Measurements from ENCODE around the gene DAAM1.

Gene DAAM1

DNA sequence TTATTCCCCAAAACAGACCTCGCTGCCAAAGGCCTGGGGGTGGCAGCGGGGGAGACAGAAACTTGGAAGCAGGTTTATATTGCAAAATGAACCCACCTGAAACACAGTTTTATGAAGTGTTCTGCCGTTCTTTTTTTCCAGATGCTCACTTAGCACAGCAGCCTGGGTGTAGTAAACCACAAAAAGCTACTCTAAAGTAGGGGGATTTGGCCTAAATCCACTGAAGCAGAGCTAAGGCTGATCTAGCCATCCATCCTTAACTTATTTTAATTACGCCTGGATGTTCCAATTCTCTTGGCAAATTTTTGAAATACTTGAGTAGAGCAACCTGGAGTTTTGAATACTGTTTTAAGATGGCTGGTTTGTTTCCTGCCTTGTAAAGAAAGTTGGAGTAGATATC is 155.5 kb downstream of the DAAM1 start:
- TF ChIP-seq, protein P1, sequence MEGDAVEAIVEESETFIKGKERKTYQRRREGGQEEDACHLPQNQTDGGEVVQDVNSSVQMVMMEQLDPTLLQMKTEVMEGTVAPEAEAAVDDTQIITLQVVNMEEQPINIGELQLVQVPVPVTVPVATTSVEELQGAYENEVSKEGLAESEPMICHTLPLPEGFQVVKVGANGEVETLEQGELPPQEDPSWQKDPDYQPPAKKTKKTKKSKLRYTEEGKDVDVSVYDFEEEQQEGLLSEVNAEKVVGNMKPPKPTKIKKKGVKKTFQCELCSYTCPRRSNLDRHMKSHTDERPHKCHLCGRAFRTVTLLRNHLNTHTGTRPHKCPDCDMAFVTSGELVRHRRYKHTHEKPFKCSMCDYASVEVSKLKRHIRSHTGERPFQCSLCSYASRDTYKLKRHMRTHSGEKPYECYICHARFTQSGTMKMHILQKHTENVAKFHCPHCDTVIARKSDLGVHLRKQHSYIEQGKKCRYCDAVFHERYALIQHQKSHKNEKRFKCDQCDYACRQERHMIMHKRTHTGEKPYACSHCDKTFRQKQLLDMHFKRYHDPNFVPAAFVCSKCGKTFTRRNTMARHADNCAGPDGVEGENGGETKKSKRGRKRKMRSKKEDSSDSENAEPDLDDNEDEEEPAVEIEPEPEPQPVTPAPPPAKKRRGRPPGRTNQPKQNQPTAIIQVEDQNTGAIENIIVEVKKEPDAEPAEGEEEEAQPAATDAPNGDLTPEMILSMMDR (IDR thresholded peaks at IDR 0.05; ENCODE audit: low read depth, low read length), result no peak
- H3K4me3 ChIP-seq (ENCODE audit: low read depth, low read length), result no peak overlapping the region
- in situ Hi-C loops (cut with HindIII; ENCODE audit: low sequenced_read_pairs), result no loop called here
- no peak for DNase-seq (ENCODE audit: low read depth, low spot score)

DNA sequence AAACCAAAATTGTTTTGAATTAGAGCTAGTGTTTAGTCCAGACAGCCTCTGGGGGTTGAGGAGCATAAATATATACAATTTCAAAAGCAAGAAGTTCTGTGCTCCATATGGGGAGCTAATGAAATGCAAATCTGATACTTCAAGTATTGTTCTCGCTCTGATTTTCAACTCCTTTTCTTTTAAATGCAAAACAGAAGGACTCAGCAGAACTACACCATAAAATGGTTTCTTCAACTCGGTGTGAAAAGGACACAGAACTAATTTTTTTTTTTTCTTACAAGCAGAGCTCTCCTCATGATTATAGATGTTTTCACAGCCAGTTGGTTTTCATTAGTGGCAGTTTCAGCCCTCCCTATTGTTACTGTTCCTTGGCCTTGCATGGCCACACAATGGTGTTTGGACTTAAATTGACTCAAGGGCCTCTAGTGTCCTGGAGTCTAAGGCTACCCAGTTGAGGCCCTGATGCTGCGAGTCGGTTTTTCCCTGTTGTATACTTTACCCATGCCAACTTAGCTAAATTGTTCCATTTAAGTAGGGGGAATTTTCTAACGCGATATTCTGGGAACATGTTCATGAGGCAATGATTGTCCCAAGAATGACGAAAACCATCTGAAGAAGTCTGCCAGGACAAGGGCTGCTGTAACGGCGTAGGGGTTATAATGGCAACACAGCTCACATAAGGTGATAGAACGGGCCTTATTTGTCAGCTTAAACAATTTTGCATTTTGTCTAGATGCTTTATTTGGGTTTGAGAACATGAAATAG is 156.4 kb downstream of the DAAM1 start:
- TF ChIP-seq, protein P1 (IDR thresholded peaks at IDR 0.05; ENCODE audit: low read depth, low read length), result no peak
- DNase-seq (ENCODE audit: low read depth, low spot score), result no peak
- H3K4me3 ChIP-seq (ENCODE audit: low read depth, low read length), result no peak overlapping the region
- in situ Hi-C loops (cut with HindIII; ENCODE audit: low sequenced_read_pairs), result no loop called here

DNA sequence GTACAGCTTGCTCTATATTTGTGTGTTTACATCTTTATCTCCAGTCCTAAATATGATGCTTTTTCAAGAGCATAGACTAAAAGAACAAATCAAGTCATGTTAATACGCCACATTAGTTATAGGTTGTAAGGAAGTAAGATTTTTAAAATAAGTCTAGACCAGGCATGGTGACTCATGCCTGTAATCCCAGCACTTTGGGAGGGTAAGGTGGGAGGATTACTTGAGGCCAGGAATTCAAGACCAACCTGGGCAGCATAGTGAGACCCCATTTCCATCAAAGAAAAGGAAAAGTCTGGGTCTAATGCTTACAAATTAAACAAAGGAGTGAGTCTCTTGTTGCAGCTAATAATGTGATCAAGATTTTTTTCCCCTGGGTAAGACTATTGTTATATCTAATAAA is 157.9 kb downstream of the DAAM1 start:
- no peak for DNase-seq (ENCODE audit: low read depth, low spot score)
- in situ Hi-C loops (cut with HindIII; ENCODE audit: low sequenced_read_pairs), result no loop called here
- H3K4me3 ChIP-seq (ENCODE audit: low read depth, low read length), result no peak overlapping the region
- TF ChIP-seq, protein P1 (IDR thresholded peaks at IDR 0.05; ENCODE audit: low read depth, low read length), result no peak

DNA sequence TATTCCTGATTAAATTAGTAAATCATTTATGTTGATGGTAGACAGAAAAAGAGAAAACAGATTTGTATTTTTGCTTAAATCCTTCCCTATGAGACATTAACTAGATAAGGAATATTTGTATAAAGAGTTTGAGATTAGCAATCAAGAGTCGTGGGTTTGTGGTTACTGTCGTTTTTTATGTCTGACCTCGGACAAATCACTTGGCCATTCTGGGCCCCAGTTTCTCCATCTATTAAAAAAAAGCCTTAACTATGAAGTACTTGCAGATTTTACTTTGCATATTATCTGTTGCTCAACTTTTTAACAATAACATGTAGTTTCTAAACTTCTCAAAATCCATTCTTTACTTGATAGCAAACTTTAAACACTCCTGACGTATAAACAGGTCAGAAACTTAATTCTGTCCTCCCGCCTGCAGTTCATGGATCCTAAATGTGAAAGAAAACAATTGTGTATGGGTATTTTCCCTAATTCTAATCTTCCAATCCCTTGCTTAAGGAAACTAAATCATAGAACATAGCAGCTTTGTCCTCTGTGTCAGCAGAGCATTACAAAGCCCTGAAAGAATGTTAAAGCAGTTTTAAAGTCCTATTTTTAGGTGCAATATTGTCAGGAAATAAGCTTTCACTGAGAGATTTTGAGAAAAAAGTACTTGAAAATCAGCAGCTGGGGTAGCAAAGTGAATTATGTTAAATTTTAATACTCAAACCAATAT is 158.5 kb downstream of the DAAM1 start:
- in situ Hi-C loops (cut with HindIII; ENCODE audit: low sequenced_read_pairs), result no loop called here
- no peak for DNase-seq (ENCODE audit: low read depth, low spot score)
- H3K4me3 ChIP-seq (ENCODE audit: low read depth, low read length), result no peak overlapping the region
- TF ChIP-seq, protein P1 (IDR thresholded peaks at IDR 0.05; ENCODE audit: low read depth, low read length), result no peak

DNA sequence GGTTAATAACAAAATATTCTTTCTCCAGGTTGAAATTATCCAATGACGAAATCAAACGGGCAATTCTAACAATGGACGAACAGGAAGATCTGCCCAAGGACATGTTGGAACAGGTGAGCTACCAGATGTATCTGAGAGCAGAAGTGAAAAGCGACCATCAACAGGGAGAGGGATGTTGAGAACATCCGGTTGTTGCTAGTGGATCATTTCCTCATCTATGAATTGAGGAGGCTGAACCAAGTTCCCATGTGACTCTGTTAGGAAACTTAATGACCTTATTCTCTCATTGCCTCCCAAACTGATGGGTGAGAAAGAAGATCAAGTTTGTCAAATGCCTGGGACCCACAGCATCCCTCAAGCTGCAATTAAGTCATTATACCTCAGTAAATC is 159.0 kb downstream of the DAAM1 start:
- no peak overlapping the region for H3K4me3 ChIP-seq (ENCODE audit: low read depth, low read length)
- TF ChIP-seq, protein P1 (IDR thresholded peaks at IDR 0.05; ENCODE audit: low read depth, low read length), result no peak
- DNase-seq (ENCODE audit: low read depth, low spot score), result no peak
- in situ Hi-C loops (cut with HindIII; ENCODE audit: low sequenced_read_pairs), result no loop called here

DNA sequence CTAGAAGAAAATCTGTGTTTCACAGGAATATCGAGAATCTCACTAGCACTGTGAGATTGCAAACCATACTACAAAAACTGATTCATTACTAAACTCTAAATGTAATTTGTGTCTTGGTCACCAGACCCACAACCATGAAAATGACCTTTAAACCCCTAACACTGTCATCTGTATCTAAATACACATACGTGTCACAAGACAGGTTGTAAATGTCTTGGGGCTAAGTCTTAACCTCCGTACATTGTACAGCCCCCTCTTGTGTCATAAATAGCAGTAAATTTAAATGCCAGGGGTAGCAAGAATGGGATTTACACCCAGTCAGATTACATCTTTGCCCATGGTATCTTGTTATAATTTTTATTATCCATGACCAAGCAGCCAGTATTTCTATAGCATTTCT is 159.4 kb downstream of the DAAM1 start:
- DNase-seq (ENCODE audit: low read depth, low spot score), result no peak
- H3K4me3 ChIP-seq (ENCODE audit: low read depth, low read length), result no peak overlapping the region
- TF ChIP-seq, protein P1 (IDR thresholded peaks at IDR 0.05; ENCODE audit: low read depth, low read length), result no peak
- in situ Hi-C loops (cut with HindIII; ENCODE audit: low sequenced_read_pairs), result no loop called here
